ENCODE results near the gene ZCCHC14. TPM values are rescaled to one million over a fixed set of nuclear protein-coding genes. Genes with fewer than 3 reads are reported as not detected.

Gene ZCCHC14
- total and polyA plus RNA-seq, 11 donors = 6.4 to 18.4 (median 16.1) TPM

GRCh38 chr16:87463722-87464690 is 28.8 kb downstream of the ZCCHC14 start:
- ATAC-seq (peak; percentile 50 to 77 (median 62)), DNase-seq (peak in 4 of 5 donors; percentile 36 to 71 (median 54))
- no peaks in the 10 kb centered on the region for H3K9me3 ChIP-seq
- peak overlapping the region in 7 of 12 donors; percentile 1 to 27 (median 15) for H3K4me3 ChIP-seq
- TF ChIP-seq POLR2A (IDR thresholded peaks at IDR 0.05) (no peak), CTCF (IDR thresholded peaks at IDR 0.05) (no peak)
- peaks cover 0 to 12% (median 9%) of the 10 kb centered on the region in 9 donors for H3K36me3 ChIP-seq
- no peaks in the 10 kb centered on the region for H3K27me3 ChIP-seq
- intact Hi-C loops (cut with DNase I) = loop anchor here in 1 of 10 donors (2.0 kb wide), 1 partner anchor 27 kb away; no protein-coding TSS in a partner anchor
- H3K27ac ChIP-seq = peak overlapping the region; percentile 84 to 96 (median 90)
- peaks cover 30 to 75% (median 66%) of the 10 kb centered on the region in 12 donors for H3K4me1 ChIP-seq
- WGBS, 4 donors = 45 to 54% (median 51%) methylated on average over 20 to 22 of the region's 22 CpGs

- intact Hi-C loops (cut with DNase I) = no loop called here
- peak; percentile 25 to 63 (median 56) for ATAC-seq
- DNase-seq = peak in 4 of 5 donors; percentile 54 to 72 (median 63)
- Histone ChIP-seq H3K9me3 (no peaks in the 10 kb centered on the region), H3K4me1 (peaks cover 30 to 78% (median 60%) of the 10 kb centered on the region in 12 donors), H3K27ac (peak overlapping the region in 11 of 12 donors; percentile 2 to 93 (median 50)), H3K27me3 (no peaks in the 10 kb centered on the region), H3K4me3 (peak overlapping the region in 4 of 12 donors; percentile 4 to 12 (median 8)), H3K36me3 (peaks cover 0 to 33% (median 19%) of the 10 kb centered on the region in 9 donors)
- peak in 10 of 12 donors; percentile 15 to 54 (median 35) for TF ChIP-seq CTCF (IDR thresholded peaks at IDR 0.05)
- no peak for TF ChIP-seq POLR2A (IDR thresholded peaks at IDR 0.05)
- 10 to 24% (median 19%) methylated on average over 10 to 11 of the region's 11 CpGs for WGBS, 4 donors
Measured at GRCh38 chr16:87461466-87461991, 31.3 kb downstream of the ZCCHC14 start.

GRCh38 chr16:87460936-87461335 is 31.9 kb downstream of the ZCCHC14 start:
- H3K4me3 ChIP-seq = no peak overlapping the region
- H3K36me3 ChIP-seq = peaks cover 0 to 34% (median 20%) of the 10 kb centered on the region in 9 donors
- 72 to 83% (median 76%) methylated on average over 8 to 10 of the region's 10 CpGs for WGBS, 4 donors
- no peak for ATAC-seq
- H3K9me3 ChIP-seq = no peaks in the 10 kb centered on the region
- no peaks in the 10 kb centered on the region for H3K27me3 ChIP-seq
- peaks cover 25 to 73% (median 54%) of the 10 kb centered on the region in 12 donors for H3K4me1 ChIP-seq
- DNase-seq = no peak
- TF ChIP-seq POLR2A (IDR thresholded peaks at IDR 0.05) (no peak), CTCF (IDR thresholded peaks at IDR 0.05) (no peak)
- intact Hi-C loops (cut with DNase I) = no loop called here
- peak overlapping the region in 2 of 12 donors; percentile 2 to 36 for H3K27ac ChIP-seq

DNA sequence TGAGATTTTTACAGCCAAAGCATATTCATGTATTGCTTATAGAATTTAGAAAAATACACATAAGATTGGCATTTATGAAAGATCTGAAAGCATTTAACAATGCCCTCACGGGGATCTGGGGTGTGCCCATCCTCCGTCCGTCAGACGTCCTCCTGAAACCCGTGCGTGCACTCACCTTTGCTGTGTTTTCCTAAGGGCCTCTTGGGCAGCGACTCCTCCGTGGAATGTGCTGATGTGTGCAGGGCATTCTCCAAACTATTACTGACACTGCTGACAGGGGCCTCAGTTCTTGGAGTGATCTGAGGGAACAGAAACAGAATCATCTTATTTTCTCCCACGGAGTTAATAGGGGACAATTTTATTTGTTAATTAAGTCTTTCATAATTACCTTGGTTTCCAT is 33.0 kb downstream of the ZCCHC14 start:
- Histone ChIP-seq H3K4me1 (peaks cover 14 to 62% (median 43%) of the 10 kb centered on the region in 12 donors), H3K27ac (no peak overlapping the region), H3K4me3 (no peak overlapping the region), H3K36me3 (peaks cover 0 to 44% (median 27%) of the 10 kb centered on the region in 9 donors), H3K9me3 (no peaks in the 10 kb centered on the region), H3K27me3 (no peaks in the 10 kb centered on the region)
- ATAC-seq (no peak), DNase-seq (no peak)
- intact Hi-C loops (cut with DNase I) = loop anchor here in 1 of 10 donors (5.0 kb wide), 1 partner anchor 32 kb away; the partner anchor contains the start of gene ZCCHC14
- TF ChIP-seq CTCF (IDR thresholded peaks at IDR 0.05) (no peak), POLR2A (IDR thresholded peaks at IDR 0.05) (no peak)
- 75 to 85% (median 81%) methylated on average over 9 of the region's 9 CpGs for WGBS, 4 donors
